ENCODE data around the gene MYO6. TPM values are rescaled to one million over a fixed set of nuclear protein-coding genes. Genes with fewer than 3 reads are reported as not detected.

MYO6 gene
- total and polyA plus RNA-seq, 12 donors: 11.1 to 27.1 (median 16.2) TPM

DNA sequence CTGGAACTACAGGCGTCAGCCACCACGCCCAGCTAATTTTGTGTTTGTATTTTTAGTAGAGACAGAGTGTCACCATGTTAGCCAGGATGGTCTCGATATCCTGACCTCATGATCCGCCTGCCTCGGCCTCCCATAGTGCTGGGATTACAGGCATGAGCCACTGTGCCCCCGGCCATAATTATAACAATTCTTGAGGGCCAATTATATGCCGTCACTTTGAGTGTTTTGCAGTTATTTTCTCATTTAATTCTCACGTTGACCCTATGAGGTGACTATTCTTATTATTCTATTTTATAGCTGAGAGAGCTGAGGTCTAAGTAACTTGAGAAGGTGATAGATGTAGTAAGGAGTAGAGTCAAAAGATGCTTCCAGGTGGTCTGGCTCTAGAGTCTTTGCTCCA, 13.0 kb downstream of the MYO6 start:
- Histone ChIP-seq H3K9me3 (replicated peaks in 1 of 3) (no peaks in the 10 kb centered on the region), H3K27ac (no peak overlapping the region), H3K4me3 (no peak overlapping the region), H3K4me1 (replicated peaks in 1 of 2) (peaks cover 0 to 10% of the 10 kb centered on the region in 2 donors), H3K27me3 (no peaks in the 10 kb centered on the region), H3K36me3 (replicated peaks in 1 of 2) (no peaks in the 10 kb centered on the region)
- DNase-seq: no peak
- intact Hi-C loops (cut with DNase I): no loop called here
- WGBS, 4 donors: 95 to 97% (median 96%) methylated on average over 8 of the region's 8 CpGs
- TF ChIP-seq, protein P1, sequence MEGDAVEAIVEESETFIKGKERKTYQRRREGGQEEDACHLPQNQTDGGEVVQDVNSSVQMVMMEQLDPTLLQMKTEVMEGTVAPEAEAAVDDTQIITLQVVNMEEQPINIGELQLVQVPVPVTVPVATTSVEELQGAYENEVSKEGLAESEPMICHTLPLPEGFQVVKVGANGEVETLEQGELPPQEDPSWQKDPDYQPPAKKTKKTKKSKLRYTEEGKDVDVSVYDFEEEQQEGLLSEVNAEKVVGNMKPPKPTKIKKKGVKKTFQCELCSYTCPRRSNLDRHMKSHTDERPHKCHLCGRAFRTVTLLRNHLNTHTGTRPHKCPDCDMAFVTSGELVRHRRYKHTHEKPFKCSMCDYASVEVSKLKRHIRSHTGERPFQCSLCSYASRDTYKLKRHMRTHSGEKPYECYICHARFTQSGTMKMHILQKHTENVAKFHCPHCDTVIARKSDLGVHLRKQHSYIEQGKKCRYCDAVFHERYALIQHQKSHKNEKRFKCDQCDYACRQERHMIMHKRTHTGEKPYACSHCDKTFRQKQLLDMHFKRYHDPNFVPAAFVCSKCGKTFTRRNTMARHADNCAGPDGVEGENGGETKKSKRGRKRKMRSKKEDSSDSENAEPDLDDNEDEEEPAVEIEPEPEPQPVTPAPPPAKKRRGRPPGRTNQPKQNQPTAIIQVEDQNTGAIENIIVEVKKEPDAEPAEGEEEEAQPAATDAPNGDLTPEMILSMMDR (IDR thresholded peaks at IDR 0.05): no peak
- TF ChIP-seq POLR2A (IDR thresholded peaks at IDR 0.05): no peak

DNA sequence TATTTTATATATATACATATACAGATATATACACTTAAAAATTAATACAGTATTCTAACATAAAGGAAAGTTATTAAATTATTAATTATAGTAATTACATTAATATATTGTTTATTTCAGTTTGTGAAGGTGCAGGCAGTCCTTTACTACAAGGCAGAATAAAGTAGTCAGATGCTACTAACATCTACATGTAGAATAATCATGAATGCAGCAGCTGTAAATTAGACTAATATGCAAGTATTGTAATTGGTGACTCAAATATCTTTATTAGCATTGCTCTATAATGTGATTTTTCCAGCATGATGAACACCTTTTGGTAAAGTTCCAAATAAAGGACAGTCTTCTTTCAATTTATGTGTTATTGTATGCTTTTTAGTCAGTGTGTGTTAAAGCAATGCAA, 17.3 kb downstream of the MYO6 start:
- TF ChIP-seq, protein P1 (IDR thresholded peaks at IDR 0.05): no peak
- TF ChIP-seq POLR2A (IDR thresholded peaks at IDR 0.05): no peak
- H3K9me3 ChIP-seq (replicated peaks in 1 of 3): no peaks in the 10 kb centered on the region
- DNase-seq: no peak
- no peak overlapping the region for H3K4me3 ChIP-seq
- H3K27me3 ChIP-seq: no peaks in the 10 kb centered on the region
- H3K36me3 ChIP-seq (replicated peaks in 1 of 2): no peaks in the 10 kb centered on the region
- intact Hi-C loops (cut with DNase I): no loop called here
- H3K27ac ChIP-seq: no peak overlapping the region
- H3K4me1 ChIP-seq (replicated peaks in 1 of 2): no peaks in the 10 kb centered on the region

DNA sequence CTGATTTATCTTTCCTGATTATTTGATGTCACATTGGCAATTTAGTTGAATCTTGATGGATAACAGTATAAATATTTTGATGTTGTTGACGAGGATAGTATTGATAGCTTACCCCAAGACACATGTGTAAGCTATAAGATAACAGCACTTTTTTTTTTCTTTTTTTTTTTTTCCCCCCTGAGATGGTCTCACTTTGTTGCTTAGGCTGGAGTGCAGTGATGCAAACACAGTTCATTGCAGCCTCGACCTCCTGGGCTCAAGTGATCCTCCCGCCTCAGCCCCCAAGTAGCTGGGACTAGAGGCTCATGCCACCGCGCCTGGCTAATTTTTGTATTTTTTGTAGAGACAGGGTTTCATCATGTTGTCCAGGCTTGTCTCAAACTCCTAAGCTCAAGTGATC, 21.8 kb downstream of the MYO6 start:
- no peaks in the 10 kb centered on the region for H3K27me3 ChIP-seq
- H3K4me3 ChIP-seq: no peak overlapping the region
- 92 to 98% (median 96%) methylated on average over 5 of the region's 5 CpGs for WGBS, 4 donors
- H3K4me1 ChIP-seq (replicated peaks in 1 of 2): peaks cover 0 to 5% of the 10 kb centered on the region in 2 donors
- no peak overlapping the region for H3K27ac ChIP-seq
- no peak for TF ChIP-seq POLR2A (IDR thresholded peaks at IDR 0.05)
- TF ChIP-seq, protein P1 (IDR thresholded peaks at IDR 0.05): no peak
- no peak for DNase-seq
- intact Hi-C loops (cut with DNase I): no loop called here
- H3K9me3 ChIP-seq (replicated peaks in 1 of 3): no peaks in the 10 kb centered on the region
- H3K36me3 ChIP-seq (replicated peaks in 1 of 2): no peaks in the 10 kb centered on the region

DNA sequence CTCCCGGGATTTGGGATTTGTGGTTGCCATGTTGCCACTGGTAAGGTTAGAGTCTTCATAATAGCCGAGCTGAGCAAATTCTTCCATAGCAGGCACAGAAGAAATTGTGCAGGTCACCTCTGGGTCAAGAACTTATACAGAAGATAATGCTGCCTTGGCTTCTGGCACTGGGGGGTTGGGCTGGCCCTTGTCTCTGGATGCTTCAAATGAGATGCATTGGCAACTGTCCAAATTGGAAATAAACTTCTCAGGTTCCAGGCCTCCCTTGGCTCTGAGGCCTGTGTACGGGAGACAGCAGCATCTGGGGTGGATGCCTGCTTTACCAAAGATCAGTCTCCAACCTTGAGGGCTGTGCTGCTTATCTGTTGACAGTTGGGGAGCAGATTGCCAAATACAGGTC, 26.2 kb downstream of the MYO6 start:
- WGBS, 4 donors: 77 to 83% (median 79%) methylated on average over 3 of the region's 3 CpGs
- TF ChIP-seq, protein P1 (IDR thresholded peaks at IDR 0.05): no peak
- no peak for TF ChIP-seq POLR2A (IDR thresholded peaks at IDR 0.05)
- no peak overlapping the region for H3K27ac ChIP-seq
- peak in 1 of 7 donors; percentile 26 for DNase-seq
- H3K9me3 ChIP-seq (replicated peaks in 1 of 3): no peaks in the 10 kb centered on the region
- intact Hi-C loops (cut with DNase I): no loop called here
- no peak overlapping the region for H3K4me3 ChIP-seq
- no peaks in the 10 kb centered on the region for H3K36me3 ChIP-seq (replicated peaks in 1 of 2)
- H3K4me1 ChIP-seq (replicated peaks in 1 of 2): peaks cover 0 to 5% of the 10 kb centered on the region in 2 donors
- H3K27me3 ChIP-seq: no peaks in the 10 kb centered on the region

All from adrenal gland (tissue), 12 donors.